ENCODE results near the gene ARMC3. TPM values are rescaled to one million over a fixed set of nuclear protein-coding genes. Genes with fewer than 3 reads are reported as not detected.

Gene ARMC3
- total RNA-seq, 1 experiment from 2014 or later: 0.28 TPM

- no peak for TF ChIP-seq TEAD1 (CRISPR knock-in tag; IDR thresholded peaks at IDR 0.05)
- no peak for TF ChIP-seq SP1 (CRISPR knock-in tag; conservative IDR thresholded peaks at IDR 0.05)
- no peak for TF ChIP-seq ZNF671 (CRISPR knock-in tag; IDR thresholded peaks at IDR 0.05)
- no peak for TF ChIP-seq ZNF232 (CRISPR knock-in tag; IDR thresholded peaks at IDR 0.05)
- TF ChIP-seq ZNF219 (CRISPR knock-in tag; IDR thresholded peaks at IDR 0.05; ENCODE audit: borderline replicate concordance): no peak
- no peak for TF ChIP-seq NR2C2 (CRISPR knock-in tag; IDR thresholded peaks at IDR 0.05)
- no peak for TF ChIP-seq IRF2 (CRISPR knock-in tag; IDR thresholded peaks at IDR 0.05; ENCODE audit: borderline replicate concordance, low read depth)
- TF ChIP-seq, protein P1, sequence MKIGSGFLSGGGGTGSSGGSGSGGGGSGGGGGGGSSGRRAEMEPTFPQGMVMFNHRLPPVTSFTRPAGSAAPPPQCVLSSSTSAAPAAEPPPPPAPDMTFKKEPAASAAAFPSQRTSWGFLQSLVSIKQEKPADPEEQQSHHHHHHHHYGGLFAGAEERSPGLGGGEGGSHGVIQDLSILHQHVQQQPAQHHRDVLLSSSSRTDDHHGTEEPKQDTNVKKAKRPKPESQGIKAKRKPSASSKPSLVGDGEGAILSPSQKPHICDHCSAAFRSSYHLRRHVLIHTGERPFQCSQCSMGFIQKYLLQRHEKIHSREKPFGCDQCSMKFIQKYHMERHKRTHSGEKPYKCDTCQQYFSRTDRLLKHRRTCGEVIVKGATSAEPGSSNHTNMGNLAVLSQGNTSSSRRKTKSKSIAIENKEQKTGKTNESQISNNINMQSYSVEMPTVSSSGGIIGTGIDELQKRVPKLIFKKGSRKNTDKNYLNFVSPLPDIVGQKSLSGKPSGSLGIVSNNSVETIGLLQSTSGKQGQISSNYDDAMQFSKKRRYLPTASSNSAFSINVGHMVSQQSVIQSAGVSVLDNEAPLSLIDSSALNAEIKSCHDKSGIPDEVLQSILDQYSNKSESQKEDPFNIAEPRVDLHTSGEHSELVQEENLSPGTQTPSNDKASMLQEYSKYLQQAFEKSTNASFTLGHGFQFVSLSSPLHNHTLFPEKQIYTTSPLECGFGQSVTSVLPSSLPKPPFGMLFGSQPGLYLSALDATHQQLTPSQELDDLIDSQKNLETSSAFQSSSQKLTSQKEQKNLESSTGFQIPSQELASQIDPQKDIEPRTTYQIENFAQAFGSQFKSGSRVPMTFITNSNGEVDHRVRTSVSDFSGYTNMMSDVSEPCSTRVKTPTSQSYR (CRISPR knock-in tag; IDR thresholded peaks at IDR 0.05): no peak
- no peak for TF ChIP-seq GTF2I (CRISPR knock-in tag; conservative IDR thresholded peaks at IDR 0.05)
- no peak for TF ChIP-seq IRF1 (CRISPR knock-in tag; IDR thresholded peaks at IDR 0.05)
- no peak for TF ChIP-seq OVOL2 (CRISPR knock-in tag; IDR thresholded peaks at IDR 0.05; ENCODE audit: borderline replicate concordance)
- TF ChIP-seq PREB (CRISPR knock-in tag; IDR thresholded peaks at IDR 0.05; ENCODE audit: borderline replicate concordance): no peak
- no peak for TF ChIP-seq NFE2L1 (CRISPR knock-in tag; IDR thresholded peaks at IDR 0.05)
- TF ChIP-seq, protein P2, sequence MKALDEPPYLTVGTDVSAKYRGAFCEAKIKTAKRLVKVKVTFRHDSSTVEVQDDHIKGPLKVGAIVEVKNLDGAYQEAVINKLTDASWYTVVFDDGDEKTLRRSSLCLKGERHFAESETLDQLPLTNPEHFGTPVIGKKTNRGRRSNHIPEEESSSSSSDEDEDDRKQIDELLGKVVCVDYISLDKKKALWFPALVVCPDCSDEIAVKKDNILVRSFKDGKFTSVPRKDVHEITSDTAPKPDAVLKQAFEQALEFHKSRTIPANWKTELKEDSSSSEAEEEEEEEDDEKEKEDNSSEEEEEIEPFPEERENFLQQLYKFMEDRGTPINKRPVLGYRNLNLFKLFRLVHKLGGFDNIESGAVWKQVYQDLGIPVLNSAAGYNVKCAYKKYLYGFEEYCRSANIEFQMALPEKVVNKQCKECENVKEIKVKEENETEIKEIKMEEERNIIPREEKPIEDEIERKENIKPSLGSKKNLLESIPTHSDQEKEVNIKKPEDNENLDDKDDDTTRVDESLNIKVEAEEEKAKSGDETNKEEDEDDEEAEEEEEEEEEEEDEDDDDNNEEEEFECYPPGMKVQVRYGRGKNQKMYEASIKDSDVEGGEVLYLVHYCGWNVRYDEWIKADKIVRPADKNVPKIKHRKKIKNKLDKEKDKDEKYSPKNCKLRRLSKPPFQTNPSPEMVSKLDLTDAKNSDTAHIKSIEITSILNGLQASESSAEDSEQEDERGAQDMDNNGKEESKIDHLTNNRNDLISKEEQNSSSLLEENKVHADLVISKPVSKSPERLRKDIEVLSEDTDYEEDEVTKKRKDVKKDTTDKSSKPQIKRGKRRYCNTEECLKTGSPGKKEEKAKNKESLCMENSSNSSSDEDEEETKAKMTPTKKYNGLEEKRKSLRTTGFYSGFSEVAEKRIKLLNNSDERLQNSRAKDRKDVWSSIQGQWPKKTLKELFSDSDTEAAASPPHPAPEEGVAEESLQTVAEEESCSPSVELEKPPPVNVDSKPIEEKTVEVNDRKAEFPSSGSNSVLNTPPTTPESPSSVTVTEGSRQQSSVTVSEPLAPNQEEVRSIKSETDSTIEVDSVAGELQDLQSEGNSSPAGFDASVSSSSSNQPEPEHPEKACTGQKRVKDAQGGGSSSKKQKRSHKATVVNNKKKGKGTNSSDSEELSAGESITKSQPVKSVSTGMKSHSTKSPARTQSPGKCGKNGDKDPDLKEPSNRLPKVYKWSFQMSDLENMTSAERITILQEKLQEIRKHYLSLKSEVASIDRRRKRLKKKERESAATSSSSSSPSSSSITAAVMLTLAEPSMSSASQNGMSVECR (CRISPR knock-in tag; IDR thresholded peaks at IDR 0.05; ENCODE audit: borderline replicate concordance): no peak
- no peak for TF ChIP-seq ZNF512 (CRISPR knock-in tag; IDR thresholded peaks at IDR 0.05; ENCODE audit: borderline replicate concordance)
- TF ChIP-seq PRRX2 (CRISPR knock-in tag; IDR thresholded peaks at IDR 0.05): no peak
- TF ChIP-seq MXD4 (CRISPR knock-in tag; IDR thresholded peaks at IDR 0.05; ENCODE audit: borderline replicate concordance): no peak
- no peak for TF ChIP-seq CREB1 (CRISPR knock-in tag; IDR thresholded peaks at IDR 0.05)
- no peak for TF ChIP-seq HMGA2 (CRISPR knock-in tag; IDR thresholded peaks at IDR 0.05)
- CTCF ChIA-PET: no interaction called here
- H3K4me1 Mint-ChIP-seq: peaks cover 65% of the 10 kb centered on the region
Measured at GRCh38 chr10:23058366-23058765, 130.5 kb downstream of the ARMC3 start.

More at GRCh38 chr10:23058366-23058765, 130.5 kb downstream of the ARMC3 start:
- no peak overlapping the region for H3K27ac Mint-ChIP-seq
- DNase-seq (ENCODE audit: low spot score) (no peak), ATAC-seq (no peak)
- peaks cover 24% of the 10 kb centered on the region for H3K9me3 Mint-ChIP-seq
- H3K4me3 Mint-ChIP-seq: no peak overlapping the region
- POLR2A ChIA-PET: no interaction called here
- peaks cover 5% of the 10 kb centered on the region; the same call in 1 of the 2 replicates for H3K27me3 Mint-ChIP-seq (ENCODE audit: low read depth)
- H3K36me3 Mint-ChIP-seq: peaks cover 24% of the 10 kb centered on the region
